HG02938 (cell line): ENCODE data around the gene SH3BGRL2.

Experiments used
- ATAC-seq: cut with Tn5 transposase; IDR thresholded peaks from one replicate; pipeline ENCODE4 v1.9.1; 2021; ENCODE audit warnings: mild to moderate bottlenecking, moderate library complexity; ENCODE audit not compliant: unreplicated experiment

SH3BGRL2 gene

DNA sequence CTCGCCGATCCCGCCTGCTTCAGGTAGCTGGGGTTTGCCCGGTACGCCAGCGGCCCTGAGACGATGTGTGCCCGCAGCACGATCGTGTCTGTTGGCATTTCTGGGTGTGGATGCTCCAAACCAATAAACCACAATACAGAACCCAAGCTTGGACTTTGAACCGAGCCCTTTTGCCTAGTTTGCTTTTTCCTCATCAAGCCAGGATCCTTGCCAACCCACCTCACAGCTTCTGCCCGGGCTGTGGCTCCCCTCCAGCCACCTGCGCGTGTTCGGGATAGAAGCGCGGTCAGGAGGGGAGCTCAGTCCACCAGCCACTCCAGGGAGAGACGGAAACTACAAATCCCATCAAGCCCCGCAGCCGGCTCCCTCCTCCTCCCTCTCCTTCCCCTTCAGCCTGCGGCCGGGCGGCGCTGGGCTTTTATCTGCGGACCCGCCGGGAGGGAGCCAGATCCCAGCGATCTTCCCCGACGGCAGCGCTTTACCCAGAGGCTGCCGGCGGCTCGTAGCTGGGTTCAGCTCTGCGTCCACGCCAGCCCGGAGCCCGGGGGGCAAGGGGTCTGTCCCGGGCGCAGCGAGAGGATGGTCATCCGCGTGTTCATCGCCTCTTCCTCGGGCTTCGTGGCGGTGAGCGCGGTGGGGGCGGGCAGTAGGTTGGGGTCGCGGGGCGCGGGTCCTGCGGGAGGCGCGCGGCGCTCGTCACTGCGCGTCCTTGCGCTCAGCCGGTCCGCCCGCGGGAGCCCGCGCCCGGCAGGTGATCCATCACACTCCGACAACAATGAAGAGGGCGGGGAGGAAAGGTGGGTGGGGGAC is at the start of gene SH3BGRL2:
SH3BGRL2 (plus strand) TSS at position 447 of the 810 bp plus-strand sequence; CDS start at position 580, 133 bp downstream.
- ATAC-seq, result peak; percentile 54

DNA sequence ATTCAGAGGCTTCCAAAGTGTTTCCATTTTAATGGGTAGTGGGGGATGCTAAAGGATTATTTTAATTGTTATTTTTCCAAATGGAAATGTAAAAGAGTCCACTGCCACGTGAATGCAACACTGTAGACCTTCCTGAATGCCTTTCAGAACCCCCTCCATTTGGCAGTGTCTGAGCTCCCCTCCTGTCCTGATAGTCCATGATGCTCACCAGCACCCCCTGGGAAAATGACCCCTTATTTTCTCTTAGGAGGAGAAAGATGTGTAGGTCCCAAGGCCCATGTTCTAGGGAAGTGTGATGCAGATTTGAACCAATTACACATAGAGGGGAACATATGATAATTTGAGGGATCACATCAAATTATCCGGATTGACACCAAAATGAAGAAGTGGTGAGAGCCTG is 46.8 kb upstream of the SH3BGRL2 start:
- no peak for ATAC-seq

DNA sequence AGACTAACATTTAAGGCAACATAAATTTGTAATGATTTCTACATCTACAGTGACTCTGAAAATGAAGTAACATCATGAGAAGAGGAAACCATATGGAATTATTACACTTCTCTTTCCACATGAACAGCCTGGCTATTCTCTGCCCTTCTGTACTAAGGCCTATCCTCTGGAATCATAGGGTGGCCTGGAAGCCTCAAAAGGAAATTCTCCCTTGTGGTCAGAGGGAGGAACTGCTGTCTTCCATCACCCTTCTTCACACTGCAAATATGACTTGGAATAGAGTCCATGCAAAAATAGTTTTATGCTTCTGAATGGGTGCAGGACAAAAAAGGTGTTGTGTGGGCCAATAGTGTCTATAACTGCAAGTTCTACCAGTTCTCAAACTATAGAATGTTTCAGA is 44.6 kb upstream of the SH3BGRL2 start:
- peak; percentile 75 for ATAC-seq

DNA sequence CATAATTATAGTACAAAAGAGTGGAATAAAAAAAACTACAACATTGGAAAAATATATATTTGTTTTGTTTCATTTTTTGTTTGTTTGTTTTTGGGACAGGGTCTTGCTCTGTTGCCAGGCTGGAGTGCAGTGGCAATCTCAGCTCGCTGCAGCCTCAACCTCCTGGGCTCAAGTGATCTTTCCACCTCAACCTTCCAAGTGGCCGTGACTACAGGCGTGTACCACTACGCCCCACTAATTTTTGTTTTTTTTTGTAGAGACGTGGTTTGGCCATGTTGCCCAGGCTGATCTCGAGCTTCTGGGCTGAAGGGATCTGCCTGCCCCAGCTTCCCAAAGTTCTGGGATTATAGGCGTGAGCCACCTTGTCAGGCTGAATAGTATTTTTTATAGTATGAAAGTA is 41.4 kb upstream of the SH3BGRL2 start:
- ATAC-seq, result no peak

DNA sequence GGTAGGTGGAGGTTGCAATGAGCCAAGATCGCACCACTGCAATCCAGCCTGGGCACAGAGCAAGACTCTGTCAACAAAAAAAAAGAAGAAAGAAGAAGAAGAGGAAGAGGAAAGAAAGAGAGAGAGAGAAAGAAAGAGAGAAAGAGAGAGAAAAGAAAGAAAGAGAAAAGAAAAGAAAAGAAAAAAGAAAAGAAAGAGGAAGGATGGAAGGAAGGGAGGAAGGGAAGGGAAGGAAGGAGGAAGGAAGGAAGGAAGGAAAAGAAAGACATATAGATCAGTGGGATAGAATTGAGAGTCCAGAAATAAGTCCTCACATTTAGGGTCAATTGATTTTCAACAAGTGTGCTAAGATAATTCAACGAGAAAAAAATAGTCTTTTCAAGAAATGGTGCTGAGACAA is 34.0 kb upstream of the SH3BGRL2 start:
- ATAC-seq, result no peak

DNA sequence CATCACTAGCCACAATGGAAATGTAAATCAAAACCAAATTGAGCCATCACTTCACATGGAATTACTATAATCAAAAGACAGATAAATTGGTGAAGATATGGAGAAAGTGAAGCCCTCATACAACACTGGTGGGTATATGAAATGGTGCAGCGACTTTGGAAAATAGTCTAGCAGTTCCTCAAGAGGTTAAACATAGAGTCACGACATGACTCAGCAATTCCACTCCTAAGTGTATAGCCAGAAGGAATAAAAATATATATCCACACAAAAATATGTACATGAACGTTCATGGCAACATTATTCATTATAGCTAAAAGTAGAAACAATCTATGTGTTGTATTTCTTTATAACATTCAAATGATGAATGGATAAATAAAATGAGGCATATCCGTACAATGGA is 33.1 kb upstream of the SH3BGRL2 start:
- ATAC-seq, result no peak

DNA sequence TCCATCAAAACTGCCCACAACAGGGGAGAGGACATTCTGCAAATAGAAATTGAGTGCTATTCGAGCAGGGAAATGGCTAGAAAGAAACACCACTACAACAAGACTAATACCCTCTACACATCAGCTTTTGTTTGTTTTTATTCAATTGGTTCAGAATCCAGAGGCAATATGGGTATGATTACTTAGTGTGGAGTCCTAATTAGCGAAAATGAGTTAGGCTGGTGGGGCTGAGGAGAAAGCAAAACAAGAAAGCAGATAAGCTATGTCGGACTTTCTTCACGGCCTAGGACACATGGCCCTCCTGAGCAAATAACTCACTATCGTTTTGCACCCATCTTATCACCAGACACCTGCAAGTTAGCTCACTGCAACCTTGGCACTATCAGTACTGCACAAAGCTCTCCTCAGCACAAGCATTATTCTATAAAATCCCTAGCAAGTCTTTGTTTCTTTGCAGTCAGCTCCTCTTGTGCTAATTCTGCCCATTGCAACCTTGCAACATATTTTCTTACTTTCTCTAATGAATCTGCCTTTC is 31.3 kb upstream of the SH3BGRL2 start:
- ATAC-seq, result no peak

DNA sequence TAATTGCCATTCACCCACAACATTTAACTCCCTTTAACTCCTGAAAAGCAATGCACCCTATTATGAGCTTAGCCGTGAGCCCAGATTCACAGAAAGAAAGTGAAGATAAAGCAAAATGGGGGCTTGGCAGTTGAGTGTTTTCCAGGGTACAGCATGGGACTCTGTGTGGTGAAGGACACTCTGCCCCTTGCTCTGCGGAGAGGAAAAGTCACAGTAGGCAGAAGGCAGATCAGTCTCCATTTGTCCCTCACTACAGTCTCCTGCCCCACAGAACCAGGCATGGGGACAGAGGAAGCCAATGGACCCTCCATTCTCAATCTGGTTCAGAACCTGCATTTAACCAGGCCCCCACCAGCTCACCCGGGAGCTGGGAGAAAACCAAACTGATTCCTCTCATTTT is 30.8 kb upstream of the SH3BGRL2 start:
- no peak for ATAC-seq

DNA sequence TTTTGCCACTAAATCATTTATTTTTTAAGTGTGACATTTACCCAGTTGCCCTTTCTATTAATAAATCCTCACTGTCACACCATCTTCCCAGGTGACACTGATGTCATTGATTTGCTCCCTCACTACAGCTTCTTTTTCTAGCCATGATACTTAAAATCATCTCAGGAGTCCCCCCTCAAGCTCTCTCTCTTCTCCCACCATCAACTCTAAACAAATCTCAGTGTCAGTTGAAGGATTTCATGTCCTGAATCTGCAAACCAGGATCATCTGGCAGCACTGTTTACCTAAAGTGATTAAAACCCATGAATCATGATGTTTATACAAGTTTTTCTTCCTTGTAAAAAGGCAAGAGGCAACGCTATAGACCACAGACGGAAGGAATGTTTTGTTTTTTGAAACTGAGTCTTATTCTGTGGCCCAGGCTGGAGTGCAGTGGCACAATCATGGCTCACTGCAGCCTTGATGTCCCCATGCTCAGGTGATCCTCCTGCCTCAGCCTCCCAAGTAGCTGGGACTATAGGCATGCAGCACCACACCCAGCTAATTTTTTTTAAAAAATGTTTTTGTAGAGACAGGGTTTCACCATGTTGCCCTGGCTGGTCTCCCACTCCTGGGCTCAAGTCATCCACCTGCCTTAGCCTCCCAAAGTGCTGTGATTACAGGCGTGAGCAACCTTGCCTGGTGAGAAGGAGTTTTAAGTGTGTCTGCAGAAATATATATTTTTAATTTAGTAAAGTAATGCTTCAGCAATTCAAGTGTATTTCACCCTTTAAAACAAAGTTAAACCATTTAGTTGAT is 30.1 kb upstream of the SH3BGRL2 start:
- ATAC-seq, result no peak

DNA sequence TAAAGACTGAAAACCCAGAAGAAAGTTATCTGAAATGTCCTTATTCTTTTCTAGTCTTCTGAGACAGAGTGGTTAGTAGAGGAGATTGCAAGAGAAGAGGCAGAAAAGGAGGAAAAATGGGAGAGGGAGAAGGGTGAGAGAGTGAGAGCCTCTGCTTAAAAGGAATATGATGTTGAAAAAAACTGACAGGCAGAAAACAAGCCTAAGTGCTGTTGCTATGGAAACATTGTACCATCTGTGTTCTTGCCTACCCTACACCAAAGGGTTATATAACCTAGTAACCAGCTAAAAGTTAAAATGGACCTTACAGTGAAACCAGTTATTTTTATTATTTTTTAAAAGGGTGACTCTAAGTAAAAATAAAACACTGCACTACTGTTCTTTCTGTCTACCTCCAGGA is 28.3 kb upstream of the SH3BGRL2 start:
- ATAC-seq, result no peak

DNA sequence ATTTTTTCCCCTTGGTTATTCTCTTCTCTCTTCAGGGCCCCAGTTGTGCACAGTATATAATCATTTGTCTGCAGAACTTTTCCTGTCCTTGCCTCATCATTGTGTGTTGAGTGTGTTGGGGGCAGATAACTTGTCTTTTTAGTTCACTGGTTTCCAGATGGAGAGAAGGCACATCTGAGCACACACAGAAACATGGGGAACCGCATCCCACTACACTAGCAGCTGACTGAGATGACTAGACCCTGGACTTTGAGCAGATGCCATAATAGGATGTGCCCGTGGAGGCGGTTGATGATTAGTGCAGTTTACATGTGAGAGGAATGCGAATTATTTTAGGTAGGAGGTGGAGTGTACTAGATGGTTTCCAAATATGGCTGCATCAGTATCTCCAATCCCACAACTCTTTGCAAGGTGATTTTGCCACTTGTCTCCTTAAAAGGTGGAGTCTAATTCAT is 26.5 kb upstream of the SH3BGRL2 start:
- no peak for ATAC-seq

DNA sequence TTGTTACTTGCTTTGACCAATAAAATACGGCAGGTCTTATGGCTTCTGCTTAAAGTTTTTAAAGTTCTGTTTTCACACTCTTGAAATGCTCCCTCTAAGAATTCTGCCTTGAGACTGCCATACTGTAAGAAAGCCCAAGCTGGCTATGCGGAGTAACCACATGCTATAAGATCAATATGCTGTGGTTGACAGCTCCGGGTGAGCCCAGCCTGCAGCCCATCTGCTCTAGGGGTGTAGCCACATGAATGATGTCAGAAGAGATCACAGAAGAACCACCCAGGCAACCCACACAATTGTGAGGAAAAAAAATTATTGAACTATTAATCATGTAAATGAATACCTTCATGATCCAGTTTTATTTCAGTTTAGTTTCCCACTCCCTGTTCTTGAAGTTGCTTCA is 26.1 kb upstream of the SH3BGRL2 start:
- no peak for ATAC-seq

DNA sequence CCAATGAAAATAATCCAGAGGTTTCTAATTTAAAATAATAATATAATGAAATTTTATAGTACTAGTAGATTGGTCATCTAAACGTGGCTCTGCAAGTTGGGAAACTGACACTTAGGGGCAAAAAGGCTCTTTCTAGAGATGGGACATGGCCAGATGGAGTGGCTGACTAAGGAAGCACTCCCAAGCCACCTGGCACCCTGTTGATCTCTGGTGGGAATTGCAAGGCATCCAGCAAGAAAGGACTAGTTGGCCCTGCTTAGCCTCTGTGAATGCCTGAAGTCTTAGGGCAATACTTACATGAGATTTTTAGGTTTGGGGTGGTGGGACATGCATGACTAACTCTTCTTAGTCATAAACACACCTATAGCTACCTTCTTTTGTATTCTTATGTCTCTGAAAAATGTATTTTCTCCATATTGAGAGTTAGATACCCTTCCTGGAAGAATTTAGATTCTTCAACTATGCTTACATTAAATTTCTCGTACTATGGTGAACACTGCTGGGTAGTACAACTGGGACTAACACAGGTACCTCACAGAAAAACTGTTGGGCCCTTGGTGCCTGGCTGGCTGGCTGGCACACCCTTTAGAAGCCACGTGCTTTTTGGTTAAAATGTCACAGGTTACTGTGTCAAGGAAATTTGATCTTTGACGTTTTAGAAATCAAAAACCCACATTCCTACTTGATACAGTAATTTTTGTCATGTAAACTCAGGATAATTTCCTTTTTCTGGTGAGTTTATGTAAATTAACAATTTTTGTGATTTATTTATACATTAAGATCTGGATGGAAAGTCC is 25.0 kb upstream of the SH3BGRL2 start:
- no peak for ATAC-seq

DNA sequence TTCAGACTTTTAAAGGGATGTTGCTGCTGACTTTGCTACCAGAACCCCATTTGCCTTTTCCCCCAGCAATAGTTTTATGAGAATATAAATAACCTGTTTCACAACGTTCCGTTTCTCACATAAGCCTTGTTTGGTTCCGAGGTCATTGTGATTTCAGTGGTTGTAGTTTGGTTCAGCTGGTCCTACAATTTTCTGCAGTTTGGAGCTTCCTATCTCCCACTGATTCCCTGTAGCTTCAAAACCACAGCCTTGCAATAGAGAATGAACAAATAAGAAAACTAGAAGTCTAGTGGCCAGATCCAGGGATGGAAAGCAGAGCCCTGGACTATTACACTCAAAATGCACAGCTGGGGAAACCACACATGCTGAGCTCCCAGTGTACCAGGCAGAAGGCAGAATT is 24.1 kb upstream of the SH3BGRL2 start:
- ATAC-seq, result no peak

DNA sequence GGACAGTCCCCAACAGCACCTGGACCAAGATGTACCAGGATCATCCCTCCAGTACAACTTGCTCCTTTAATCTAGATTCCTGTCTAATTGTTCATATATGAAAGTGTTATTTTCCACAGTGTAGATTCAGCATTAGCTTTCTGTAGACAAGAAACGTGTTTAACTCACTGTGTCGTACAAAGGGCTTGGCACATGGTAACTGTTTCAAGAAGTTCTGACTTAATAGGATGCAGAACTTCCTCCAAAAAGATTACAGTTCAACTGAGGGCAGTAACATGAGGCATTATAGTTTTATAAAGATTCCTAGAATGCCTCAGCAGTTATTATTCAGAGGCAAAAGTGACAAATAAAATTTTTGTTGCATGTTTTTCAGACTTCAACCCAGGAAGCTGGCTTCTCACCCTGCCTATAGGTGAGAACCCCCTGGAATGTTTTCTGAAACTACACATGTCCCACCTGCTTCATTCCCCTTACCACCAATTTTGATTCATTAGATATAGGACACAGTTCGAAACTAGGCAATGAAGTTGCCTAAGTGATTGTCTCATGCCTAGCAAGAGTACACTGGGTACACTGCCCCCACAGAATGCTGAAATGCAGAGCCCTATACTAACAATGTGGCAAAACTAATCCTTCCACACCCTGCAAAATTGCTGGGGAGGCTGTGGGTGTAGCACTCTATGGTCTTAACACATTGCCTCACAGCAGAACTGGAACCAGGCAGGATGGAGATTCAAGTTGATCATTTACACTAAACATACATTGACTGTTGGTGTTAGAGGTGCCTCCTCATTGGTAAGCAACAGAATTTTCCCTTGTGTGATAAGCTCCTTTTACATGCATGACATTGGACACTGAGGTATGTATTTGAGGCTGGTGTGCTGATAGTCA is 22.6 kb upstream of the SH3BGRL2 start:
- no peak for ATAC-seq

DNA sequence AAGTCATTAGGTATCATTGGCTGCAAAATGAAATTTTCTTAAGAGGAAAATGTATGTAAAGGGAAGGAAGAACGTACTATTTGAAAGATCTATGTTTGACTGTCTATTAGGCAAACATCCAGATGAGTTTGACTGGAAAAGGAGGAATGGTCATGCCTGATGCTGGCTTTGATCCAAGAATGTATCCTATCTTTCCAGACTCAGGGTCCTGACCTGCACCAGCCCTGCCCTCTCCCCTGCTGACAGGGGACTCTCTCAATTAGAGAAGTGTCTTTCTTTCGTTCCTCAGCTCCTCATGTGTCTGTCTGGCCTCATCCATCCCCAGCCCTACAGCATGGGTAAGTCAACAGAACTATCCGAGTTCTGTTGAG is 21.9 kb upstream of the SH3BGRL2 start:
- no peak for ATAC-seq

DNA sequence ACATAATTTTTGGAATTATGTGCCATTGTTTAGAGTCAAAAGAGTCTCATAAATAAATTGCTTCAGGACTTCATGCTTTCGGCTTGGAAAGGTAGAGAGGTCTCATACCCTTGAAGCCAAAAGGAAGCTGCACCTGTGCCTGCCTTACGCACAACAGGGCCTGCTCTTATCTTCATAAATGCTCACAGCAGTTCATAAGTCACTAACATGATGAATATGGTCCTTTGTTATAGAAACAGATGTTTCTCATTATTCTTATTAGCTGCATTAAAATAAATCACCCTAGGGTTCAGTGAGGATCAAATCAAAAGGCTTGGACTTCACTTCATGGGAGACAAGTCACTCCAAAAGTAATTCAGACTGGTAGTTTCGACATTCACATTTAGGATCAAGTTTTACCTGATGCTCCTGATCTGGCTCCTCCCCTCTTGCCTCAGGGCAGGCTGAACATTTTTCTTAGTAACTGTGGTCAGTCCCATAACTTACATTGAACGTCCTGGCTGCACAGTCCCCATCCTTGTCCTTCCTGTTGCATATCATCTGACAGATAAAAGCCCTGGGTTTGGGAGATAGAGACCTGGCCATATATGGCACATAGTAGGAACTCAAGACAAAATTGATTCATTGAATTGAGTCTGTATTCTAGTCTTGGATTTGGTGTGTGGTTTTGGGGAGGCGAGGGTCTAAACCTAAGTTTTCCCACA is 20.7 kb upstream of the SH3BGRL2 start:
- no peak for ATAC-seq

DNA sequence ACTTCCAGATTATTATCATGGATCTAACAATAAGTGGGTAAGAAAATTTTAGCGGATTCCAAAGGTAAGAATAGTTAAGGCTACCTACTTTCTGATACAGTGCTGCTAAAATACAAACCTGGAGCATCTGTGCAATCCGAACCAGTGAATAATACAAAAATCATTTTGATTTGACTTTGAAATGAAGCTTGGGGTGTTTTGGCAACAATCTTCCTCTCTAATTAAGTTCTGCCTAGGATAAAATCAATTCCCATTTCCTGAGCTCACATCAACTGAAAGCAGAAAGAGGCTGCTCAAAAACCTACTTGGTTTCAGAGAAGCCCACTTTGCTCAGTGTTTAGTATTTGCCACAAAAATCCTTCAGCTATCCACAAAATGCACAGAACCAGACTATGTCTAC is 18.7 kb upstream of the SH3BGRL2 start:
- ATAC-seq, result no peak

DNA sequence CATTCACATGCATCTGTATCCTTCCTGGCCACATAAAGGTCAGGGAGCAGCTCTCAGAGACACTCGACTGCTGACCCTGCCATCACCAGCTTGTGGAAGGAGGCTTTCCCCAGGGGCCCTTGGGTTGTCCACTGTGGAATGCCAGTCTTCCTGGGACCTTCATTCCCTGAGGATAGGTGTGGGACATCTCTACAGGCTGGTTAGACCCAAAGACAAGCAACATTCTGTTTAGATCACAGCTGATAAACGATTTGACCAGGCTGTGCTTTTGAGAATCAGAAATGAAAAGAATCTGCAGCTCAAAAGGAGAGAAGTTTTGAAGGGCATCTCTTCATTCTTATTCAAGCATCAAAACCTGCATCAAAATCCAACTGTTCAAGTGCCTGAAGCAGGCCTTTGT is 18.2 kb upstream of the SH3BGRL2 start:
- no peak for ATAC-seq

DNA sequence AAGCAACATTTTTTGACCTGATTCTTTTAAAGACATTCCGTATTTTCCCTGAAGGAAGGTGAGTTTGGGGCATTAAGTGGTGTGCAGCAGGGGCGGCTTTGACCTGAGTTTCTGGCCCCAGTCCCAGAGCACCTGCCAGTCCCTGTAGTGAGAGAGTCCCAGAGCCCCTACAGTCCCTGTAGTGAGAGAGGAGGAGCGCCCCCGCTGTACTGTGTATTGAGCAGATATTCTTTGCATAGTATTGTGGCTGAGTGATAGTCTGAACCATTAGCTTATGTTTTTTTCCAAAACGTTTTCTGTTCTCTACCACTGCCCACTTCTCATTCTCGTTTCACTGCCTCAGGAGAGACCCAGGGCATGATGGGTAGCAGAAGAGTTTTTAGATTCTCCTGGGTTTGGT is 17.2 kb upstream of the SH3BGRL2 start:
- ATAC-seq, result no peak
